PC-3 (cell line): ENCODE measurements around the gene ROCK2. TPM values are rescaled to one million over a fixed set of nuclear protein-coding genes. Genes with fewer than 3 reads are reported as not detected.

Experiments
- ATAC-seq: fragments of 200-7000 bp; cut with Tn5 transposase; 2 replicates; pipeline ENCODE4 v1.9.1; 2020; ENCODE audit warnings: mild to moderate bottlenecking, moderate library complexity
- BruUV-seq: library from RNA; stranded (reverse); fragments of 400-500 nt; replicated peaks from 2 replicates; lab custom pipeline; 2021; lab: Mats Ljungman, UMichigan
- CTCF ChIA-PET: fragments of 300-600 bp; sonication (Branson Sonifier 250); formaldehyde crosslinking; loops from one replicate; lab custom pipeline; 2022; ENCODE audit warnings: antibody characterized with exemption; lab: Charles Lee
- POLR2A ChIA-PET: fragments of 300-600 bp; sonication (Branson Sonifier 250); formaldehyde crosslinking; loops from one replicate; lab custom pipeline; 2022; ENCODE audit warnings: antibody characterized with exemption; ENCODE audit not compliant: unreplicated experiment; lab: Charles Lee
- DNase-seq: peaks from one replicate; pipeline ENCODE4 v3.0.0-alpha.2; 2015
- H2AFZ ChIP-seq: fragments of 300-600 bp; sonication (generic); 2 replicates; pipeline ENCODE4 v1.6.0; 2016; ENCODE audit warnings: antibody characterized with exemption, low read length
- H3F3A ChIP-seq: fragments of 300-600 bp; sonication (generic); one replicate; pipeline ENCODE4 v1.6.0; 2017; ENCODE audit warnings: antibody characterized with exemption, low read length, control low read depth, mild to moderate bottlenecking; ENCODE audit not compliant: unreplicated experiment
- H3K27ac ChIP-seq: fragments of 300-600 bp; sonication (generic); 2 replicates; pipeline ENCODE4 v1.5.1; 2016; ENCODE audit warnings: mild to moderate bottlenecking, low read length
- H3K27me3 ChIP-seq: fragments of 300-600 bp; sonication (generic); 2 replicates; pipeline ENCODE4 v1.6.1; 2016; ENCODE audit warnings: low read length, mixed read lengths
- H3K36me3 ChIP-seq: fragments of 300-600 bp; sonication (generic); 2 replicates; pipeline ENCODE4 v1.6.1; 2016; ENCODE audit warnings: low read depth, mixed run types, low read length, mixed read lengths
- H3K4me1 ChIP-seq: fragments of 300-600 bp; sonication (generic); 2 replicates; pipeline ENCODE4 v1.5.1; 2016; ENCODE audit warnings: low read length; ENCODE audit not compliant: insufficient read depth
- H3K4me2 ChIP-seq: fragments of 300-600 bp; sonication (generic); 2 replicates; pipeline ENCODE4 v1.6.0; 2016; ENCODE audit warnings: low read length
- H3K4me3 ChIP-seq: fragments of 300-600 bp; sonication (generic); 2 replicates; pipeline ENCODE4 v1.5.1; 2016; ENCODE audit warnings: mild to moderate bottlenecking, low read length, mixed read lengths
- H3K79me2 ChIP-seq: fragments of 300-600 bp; sonication (generic); 2 replicates; pipeline ENCODE4 v1.6.1; 2017; ENCODE audit warnings: low read length, mixed read lengths
- H3K9ac ChIP-seq: fragments of 300-600 bp; sonication (generic); 2 replicates; pipeline ENCODE4 v1.6.0; 2016; ENCODE audit warnings: mild to moderate bottlenecking, low read length
- H3K9me2 ChIP-seq: fragments of 300-600 bp; sonication (generic); replicated peaks from 2 replicates; pipeline ENCODE4 v1.6.1; 2016; ENCODE audit warnings: mixed run types, low read length, mixed read lengths
- H3K9me3 ChIP-seq: fragments of 300-600 bp; sonication (generic); 2 replicates; pipeline ENCODE4 v1.6.1; 2016; ENCODE audit warnings: low read length, mixed read lengths
- H4K20me1 ChIP-seq: fragments of 300-600 bp; sonication (generic); 2 replicates; pipeline ENCODE4 v1.6.1; 2016; ENCODE audit warnings: low read length, mixed read lengths
- CTCF ChIP-seq: fragments of 300-600 bp; sonication (generic); conservative IDR thresholded peaks from 2 replicates; pipeline ENCODE4 v1.5.1; 2017; ENCODE audit warnings: antibody characterized with exemption, low read depth, mild to moderate bottlenecking, low read length
- EZH2 ChIP-seq: fragments of 300-600 bp; sonication (generic); IDR thresholded peaks from one replicate; pipeline ENCODE4 v1.6.1; 2017; ENCODE audit warnings: antibody characterized with exemption, mild to moderate bottlenecking, low read length; ENCODE audit not compliant: unreplicated experiment
- EZH2phosphoT487 ChIP-seq: fragments of 300-600 bp; sonication (generic); IDR thresholded peaks from 2 replicates; pipeline ENCODE4 v1.6.1; 2018; ENCODE audit warnings: mild to moderate bottlenecking, antibody characterized with exemption, low read length, borderline replicate concordance
- intact Hi-C: fragments of 100-400 bp; cut with micrococcal nuclease; formaldehyde crosslinking; loops from 2 replicates; pipeline ENCODE4 v1.9.0; 2023
- total RNA-seq: library from RNA; depleted of rRNA; stranded (reverse); fragments of >200 nt; gene quantifications from 2 replicates; pipeline ENCODE4 v1.2.3, GENCODE V29; 2014

The ROCK2 gene
- total RNA-seq, 1 experiment from 2014 or later = 35.3 TPM

GRCh38 chr2:11288431-11288830 is 56.0 kb downstream of the ROCK2 start:
- no peak overlapping the region for H3K9ac ChIP-seq
- H3K9me2 ChIP-seq = no peaks in the 10 kb centered on the region
- ChIA-PET POLR2A (no interaction called here), CTCF (no interaction called here)
- H3K9me3 ChIP-seq = no peaks in the 10 kb centered on the region
- H3K27me3 ChIP-seq = no peaks in the 10 kb centered on the region
- H3K27ac ChIP-seq = no peak overlapping the region
- no peak overlapping the region for H3K4me3 ChIP-seq
- ATAC-seq = no peak
- H2AFZ ChIP-seq = no peak overlapping the region
- H4K20me1 ChIP-seq = peaks cover 30% of the 10 kb centered on the region; the same call in 1 of the 2 replicates
- H3K36me3 ChIP-seq = peaks cover 19% of the 10 kb centered on the region
- TF ChIP-seq EZH2phosphoT487 = no peak
- TF ChIP-seq CTCF = no peak
- peaks cover 67% of the 10 kb centered on the region for H3K79me2 ChIP-seq
- DNase-seq = no peak
- H3F3A ChIP-seq = no peaks in the 10 kb centered on the region
- no TSS peak for BruUV-seq
- intact Hi-C loops = loop anchor here (5.0 kb wide), 1 partner anchor 51 kb away; no protein-coding TSS in a partner anchor
- H3K4me1 ChIP-seq = no peaks in the 10 kb centered on the region
- H3K4me2 ChIP-seq = no peak overlapping the region

DNA sequence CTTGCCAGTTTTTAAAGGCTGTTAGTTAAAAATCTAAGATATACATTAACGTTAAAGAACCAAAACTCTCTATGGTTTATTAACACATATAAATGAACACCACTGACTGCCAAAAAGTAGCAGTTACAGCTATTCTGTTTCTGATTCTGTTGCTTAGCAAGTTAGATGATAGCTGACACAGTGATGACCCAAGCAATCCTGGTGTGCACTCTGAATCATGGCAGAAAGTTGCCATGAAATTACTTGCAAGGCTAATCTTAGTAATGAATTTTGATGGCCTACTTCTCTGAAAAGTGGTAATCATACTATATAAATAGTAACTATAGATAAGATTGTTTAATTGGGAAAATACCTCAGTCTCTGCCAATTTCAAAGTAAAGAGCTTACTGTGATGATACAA is 57.7 kb downstream of the ROCK2 start:
- ChIA-PET POLR2A (interaction anchor here (0.5 kb wide), 1 partner anchor 117 kb away, joined by 9 read pairs; no protein-coding TSS in a partner anchor), CTCF (no interaction called here)
- Histone ChIP-seq H3K9me2 (no peaks in the 10 kb centered on the region), H3K4me2 (no peak overlapping the region), H3K36me3 (peaks cover 19% of the 10 kb centered on the region), H3F3A (no peaks in the 10 kb centered on the region), H3K27ac (no peak overlapping the region), H3K79me2 (peaks cover 54% of the 10 kb centered on the region), H2AFZ (no peak overlapping the region), H3K4me1 (no peaks in the 10 kb centered on the region), H4K20me1 (peaks cover 25% of the 10 kb centered on the region; the same call in 1 of the 2 replicates), H3K9me3 (no peaks in the 10 kb centered on the region), H3K9ac (no peak overlapping the region), H3K27me3 (no peaks in the 10 kb centered on the region), H3K4me3 (no peak overlapping the region)
- BruUV-seq = no TSS peak
- DNase-seq = no peak
- ATAC-seq = no peak
- intact Hi-C loops = loop anchor here (5.0 kb wide), 1 partner anchor 49 kb away; no protein-coding TSS in a partner anchor
- TF ChIP-seq EZH2 (no peak), CTCF (no peak), EZH2phosphoT487 (no peak)

DNA sequence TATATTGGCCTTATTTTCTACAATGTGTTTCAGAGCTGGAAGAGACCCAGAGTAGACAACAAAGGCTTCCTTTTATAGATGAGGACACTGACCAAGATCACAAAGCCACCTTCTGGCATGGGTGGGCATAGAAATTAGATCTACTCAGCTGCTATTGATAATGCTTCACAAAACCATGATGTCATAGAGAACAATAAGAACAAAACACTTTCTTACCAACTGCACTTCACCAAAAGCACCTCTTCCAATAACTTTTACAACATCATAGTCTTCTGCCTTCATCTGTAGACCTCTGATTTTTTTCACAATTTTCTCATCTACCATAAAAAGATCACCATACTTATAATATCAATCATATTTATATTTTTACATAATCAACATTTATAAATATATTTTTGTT is 58.1 kb downstream of the ROCK2 start:
- Histone ChIP-seq H3K9me2 (no peaks in the 10 kb centered on the region), H3K27me3 (no peaks in the 10 kb centered on the region), H3K9me3 (no peaks in the 10 kb centered on the region), H2AFZ (no peak overlapping the region), H3K4me2 (no peak overlapping the region), H3F3A (no peaks in the 10 kb centered on the region), H3K9ac (no peak overlapping the region), H3K27ac (no peak overlapping the region), H3K4me3 (no peak overlapping the region), H3K79me2 (peaks cover 50% of the 10 kb centered on the region), H3K36me3 (peaks cover 19% of the 10 kb centered on the region), H4K20me1 (peaks cover 25% of the 10 kb centered on the region; the same call in 1 of the 2 replicates), H3K4me1 (no peaks in the 10 kb centered on the region)
- TF ChIP-seq CTCF = no peak
- no peak for TF ChIP-seq EZH2phosphoT487
- TF ChIP-seq EZH2 = no peak
- ChIA-PET POLR2A (no interaction called here), CTCF (no interaction called here)
- BruUV-seq = no TSS peak
- DNase-seq (no peak), ATAC-seq (no peak)
- intact Hi-C loops = loop anchor here (5.0 kb wide), 1 partner anchor 49 kb away; no protein-coding TSS in a partner anchor
